ENCODE results near the gene STAB2. TPM values are rescaled to one million over a fixed set of nuclear protein-coding genes. Genes with fewer than 3 reads are reported as not detected.

STAB2 gene
- total and polyA plus RNA-seq, 2 of the 4 experiments (the other 2 are of a cell fraction) = not detected

- POLR2A ChIA-PET (ENCODE audit: unreplicated experiment) = no interaction called here
- H4K5ac ChIP-seq (ENCODE audit: low read depth, low read length) = no peak overlapping the region
Measured at GRCh38 chr12:103680591-103681141, 93.6 kb downstream of the STAB2 start.

More at GRCh38 chr12:103680591-103681141, 93.6 kb downstream of the STAB2 start:
- H3K23ac ChIP-seq (ENCODE audit: low read depth, low read length) = no peak overlapping the region
- H4K91ac ChIP-seq (ENCODE audit: insufficient read depth, low read depth, low read length) = no peak overlapping the region
- H3K56ac ChIP-seq (ENCODE audit: extremely low read depth, insufficient read depth, low read length) = no peak overlapping the region
- no peak overlapping the region for H2BK5ac ChIP-seq (ENCODE audit: low read depth, low read length, poor library complexity, severe bottlenecking)
- H3K18ac ChIP-seq (ENCODE audit: low read depth, low read length) = no peak overlapping the region
- BruUV-seq (replicated peaks) = no TSS peak
- H2AK5ac ChIP-seq (ENCODE audit: low read depth, low read length) = no peak overlapping the region
- WGBS, 2 experiments (ENCODE audit: extremely low coverage in 2 of 2, insufficient read length in 1 of 2) = no CpG with 5 or more reads among the region's 7 CpGs
- no peak overlapping the region for H3K27ac ChIP-seq (ENCODE audit: insufficient read depth, low read length)
- H3K14ac ChIP-seq (replicated peaks; ENCODE audit: low read depth, low read length) = no peak overlapping the region
- H4K8ac ChIP-seq (ENCODE audit: low read depth in 2 of 2, low read length in 2 of 2) = no peak overlapping the region
- no peaks in the 10 kb centered on the region for H3K79me1 ChIP-seq (ENCODE audit: low read depth in 1 of 2, low read length in 2 of 2)
- CTCF ChIA-PET = interaction anchor here (0.6 kb wide), 1 partner anchor 33 kb away, joined by 6 read pairs; no protein-coding TSS in a partner anchor
- H2AFZ ChIP-seq (replicated peaks; ENCODE audit: low read length, poor library complexity) = no peak overlapping the region
- H3K36me3 ChIP-seq (ENCODE audit: control insufficient read depth, insufficient read depth, low read length) = no peaks in the 10 kb centered on the region
- TF ChIP-seq MXI1 (IDR thresholded peaks at IDR 0.05; ENCODE audit: borderline replicate concordance, low read depth, low read length) = no peak
- no peak for TF ChIP-seq CHD1 (IDR thresholded peaks at IDR 0.05; ENCODE audit: low read depth, low read length)
- TF ChIP-seq ELK1 (IDR thresholded peaks at IDR 0.05; ENCODE audit: borderline replicate concordance, low read depth, low read length) = no peak
- TF ChIP-seq FOS (IDR thresholded peaks at IDR 0.05; ENCODE audit: low read depth, low read length) = no peak
- TF ChIP-seq RCOR1 (IDR thresholded peaks at IDR 0.05; ENCODE audit: insufficient replicate concordance, low read length) = no peak
- no peak for TF ChIP-seq MAFK (IDR thresholded peaks at IDR 0.05; ENCODE audit: low read depth, low read length)
- TF ChIP-seq NFE2L2 (IDR thresholded peaks at IDR 0.05; ENCODE audit: low read depth, low read length) = no peak
- no peak for TF ChIP-seq SMC3 (IDR thresholded peaks at IDR 0.05; ENCODE audit: low read depth, low read length)
- no peak for TF ChIP-seq RAD21 (IDR thresholded peaks at IDR 0.05; ENCODE audit: low read length)
- no peak for TF ChIP-seq POLR2A (IDR thresholded peaks at IDR 0.05; ENCODE audit: low read depth, low read length)
- TF ChIP-seq CTCF (conservative IDR thresholded peaks at IDR 0.05; ENCODE audit: low read depth, low read length) = no peak
- no peak for TF ChIP-seq RFX5 (IDR thresholded peaks at IDR 0.05; ENCODE audit: low read depth, low read length)
- TF ChIP-seq BHLHE40 (IDR thresholded peaks at IDR 0.05; ENCODE audit: low read depth, low read length) = no peak
- no peak overlapping the region for H2BK120ac ChIP-seq (ENCODE audit: low read depth, low read length)
- no peak overlapping the region for H3K9ac ChIP-seq (ENCODE audit: low read depth, low read length)
- H2BK15ac ChIP-seq (ENCODE audit: low read depth, low read length) = no peak overlapping the region
- no peak overlapping the region for H2AK9ac ChIP-seq (replicated peaks; ENCODE audit: low read depth, low read length, poor library complexity)
- H3K4me3 ChIP-seq (ENCODE audit: insufficient read depth, low read depth, low read length) = no peak overlapping the region
- no peaks in the 10 kb centered on the region for H4K20me1 ChIP-seq (ENCODE audit: insufficient read depth, low read length)
- no peaks in the 10 kb centered on the region for H3K9me1 ChIP-seq (ENCODE audit: insufficient read depth, low read length)
- intact Hi-C loops (cut with micrococcal nuclease) (no loop called here), in situ Hi-C loops (cut with MboI; ENCODE audit: low sequenced_read_pairs) (no loop called here), dilution Hi-C loops (cut with HindIII; ENCODE audit: low sequenced_read_pairs, unreplicated experiment) (no loop called here)
- ATAC-seq (ENCODE audit: low read depth) (no peak), DNase-seq (peak; percentile 4)
- no peak overlapping the region for H3K4me2 ChIP-seq (ENCODE audit: low read depth, low read length)
- H2BK20ac ChIP-seq (ENCODE audit: low read depth, low read length) = no peak overlapping the region
- no peak overlapping the region for H3K4ac ChIP-seq (ENCODE audit: low read depth, low read length)
- H3K27me3 ChIP-seq (ENCODE audit: control insufficient read depth, insufficient read depth, low read length) = peaks cover 5% of the 10 kb centered on the region
- H3K4me1 ChIP-seq (ENCODE audit: control insufficient read depth, insufficient read depth, low read length) = no peaks in the 10 kb centered on the region
- no peaks in the 10 kb centered on the region for H3K9me3 ChIP-seq (ENCODE audit: control insufficient read depth, insufficient read depth, low read length)
